ENCODE measurements around the gene NEGR1.
"Not testable (repeated sequence)": the region's sequence is repeated elsewhere in the genome, so short reads cannot be mapped to it uniquely, and the experiment has no call there.

Gene NEGR1

DNA sequence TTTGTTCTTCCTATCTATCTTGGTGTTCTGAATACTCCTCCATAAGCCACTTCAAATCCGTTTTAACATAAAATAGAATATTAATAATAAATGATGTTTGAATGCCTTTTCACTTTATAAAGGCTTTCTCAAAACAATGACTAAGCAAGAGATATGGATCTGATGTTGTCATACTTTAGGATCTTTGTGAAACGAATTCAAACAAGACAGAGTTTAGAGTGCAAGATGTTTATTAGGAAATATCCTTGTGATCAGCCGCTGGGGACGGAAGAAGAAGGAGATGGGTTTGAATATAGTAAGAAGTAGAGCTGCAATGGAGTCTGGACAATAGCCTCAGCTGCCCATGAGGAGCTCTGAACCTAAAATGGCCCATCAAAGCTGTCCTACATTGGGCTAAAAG lies 351.8 kb downstream of the NEGR1 start:
- H3K9me3 Mint-ChIP-seq (ENCODE audit: low read depth), result peaks cover 7% of the 10 kb centered on the region
- H3K27ac Mint-ChIP-seq, result no peak overlapping the region
- no peaks in the 10 kb centered on the region for H3K27me3 Mint-ChIP-seq
- no peaks in the 10 kb centered on the region for H3K4me1 Mint-ChIP-seq (ENCODE audit: low read depth)
- H3K36me3 Mint-ChIP-seq, result no peaks in the 10 kb centered on the region
- H3K4me3 Mint-ChIP-seq, result no peak overlapping the region

DNA sequence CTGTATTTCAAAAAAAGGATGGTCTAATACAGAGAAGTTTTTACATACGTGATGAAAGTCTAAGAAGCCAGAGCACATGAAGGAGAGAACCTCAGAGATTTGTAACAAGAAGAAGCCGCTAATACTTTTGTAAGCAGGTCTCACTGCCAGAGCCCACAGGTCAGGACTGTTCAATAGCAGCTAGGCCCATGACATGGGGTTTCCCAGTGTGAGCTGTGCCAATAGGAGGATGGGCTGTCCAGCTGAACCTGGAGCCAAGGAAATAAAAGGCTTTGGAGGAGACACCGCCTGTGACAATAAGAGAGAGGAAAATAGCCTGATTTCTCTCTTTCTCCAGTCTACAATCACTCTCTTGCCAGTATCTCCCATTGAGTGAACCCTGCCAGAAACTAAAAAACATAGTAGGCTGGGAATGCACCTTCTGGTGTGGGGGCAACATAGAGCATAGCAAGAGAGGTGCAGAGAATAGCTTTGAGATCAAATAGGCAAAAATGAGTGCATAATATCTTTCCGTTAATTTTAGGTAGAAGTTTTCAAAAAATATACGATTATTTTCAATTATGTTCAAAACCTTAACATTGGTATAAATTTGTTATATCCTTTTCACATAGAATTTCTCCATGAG lies 360.3 kb downstream of the NEGR1 start:
- no peaks in the 10 kb centered on the region for H3K36me3 Mint-ChIP-seq
- H3K27me3 Mint-ChIP-seq, result no peaks in the 10 kb centered on the region
- H3K27ac Mint-ChIP-seq, result no peak overlapping the region
- H3K9me3 Mint-ChIP-seq (ENCODE audit: low read depth), result peaks cover 4% of the 10 kb centered on the region
- H3K4me1 Mint-ChIP-seq (ENCODE audit: low read depth), result no peaks in the 10 kb centered on the region
- no peak overlapping the region for H3K4me3 Mint-ChIP-seq

DNA sequence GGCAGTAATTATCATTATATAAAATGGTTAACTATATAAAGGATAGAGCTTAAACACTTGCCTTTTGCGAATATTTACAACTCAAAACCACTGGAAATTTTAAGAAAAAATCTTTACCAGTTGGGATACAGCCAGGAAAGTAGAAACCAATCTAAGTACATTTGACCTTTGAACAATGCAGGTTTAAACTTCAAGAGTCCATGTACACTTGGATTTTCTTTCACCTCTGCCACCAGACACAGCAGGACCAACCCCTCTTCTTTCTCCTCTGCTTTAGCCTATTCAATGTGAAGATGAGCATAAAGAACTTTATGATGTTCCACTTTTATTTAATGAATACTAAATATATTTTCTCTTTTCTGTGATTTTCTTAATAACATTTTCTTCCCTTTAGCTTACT lies 361.1 kb downstream of the NEGR1 start:
- H3K36me3 Mint-ChIP-seq, result no peaks in the 10 kb centered on the region
- no peaks in the 10 kb centered on the region for H3K4me1 Mint-ChIP-seq (ENCODE audit: low read depth)
- H3K27ac Mint-ChIP-seq, result no peak overlapping the region
- no peak overlapping the region for H3K4me3 Mint-ChIP-seq
- H3K9me3 Mint-ChIP-seq (ENCODE audit: low read depth), result peaks cover under 1% of the 10 kb centered on the region
- H3K27me3 Mint-ChIP-seq, result no peaks in the 10 kb centered on the region

DNA sequence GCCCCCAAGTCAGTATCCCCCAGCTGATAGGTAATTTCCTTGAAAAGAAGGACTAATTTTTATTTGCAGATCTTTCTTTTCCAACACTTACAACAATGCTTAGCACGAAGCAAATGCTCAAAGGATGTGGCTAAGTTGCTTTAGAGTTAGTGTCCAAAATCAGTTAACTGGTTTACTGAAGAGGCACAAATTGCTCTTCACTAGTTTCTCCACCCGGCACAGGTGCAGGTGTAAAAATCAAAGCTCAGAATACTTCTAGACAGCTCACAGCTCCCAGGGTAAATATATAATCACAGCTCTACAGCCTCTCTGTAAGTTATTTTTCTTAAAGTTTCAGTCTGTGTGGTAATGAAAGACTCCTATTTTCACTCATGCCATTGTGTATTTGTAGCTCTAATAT lies 361.8 kb downstream of the NEGR1 start:
- no peaks in the 10 kb centered on the region for H3K27me3 Mint-ChIP-seq
- no peaks in the 10 kb centered on the region for H3K36me3 Mint-ChIP-seq
- no peaks in the 10 kb centered on the region for H3K9me3 Mint-ChIP-seq (ENCODE audit: low read depth)
- H3K4me3 Mint-ChIP-seq, result no peak overlapping the region
- no peak overlapping the region for H3K27ac Mint-ChIP-seq
- H3K4me1 Mint-ChIP-seq (ENCODE audit: low read depth), result no peaks in the 10 kb centered on the region

DNA sequence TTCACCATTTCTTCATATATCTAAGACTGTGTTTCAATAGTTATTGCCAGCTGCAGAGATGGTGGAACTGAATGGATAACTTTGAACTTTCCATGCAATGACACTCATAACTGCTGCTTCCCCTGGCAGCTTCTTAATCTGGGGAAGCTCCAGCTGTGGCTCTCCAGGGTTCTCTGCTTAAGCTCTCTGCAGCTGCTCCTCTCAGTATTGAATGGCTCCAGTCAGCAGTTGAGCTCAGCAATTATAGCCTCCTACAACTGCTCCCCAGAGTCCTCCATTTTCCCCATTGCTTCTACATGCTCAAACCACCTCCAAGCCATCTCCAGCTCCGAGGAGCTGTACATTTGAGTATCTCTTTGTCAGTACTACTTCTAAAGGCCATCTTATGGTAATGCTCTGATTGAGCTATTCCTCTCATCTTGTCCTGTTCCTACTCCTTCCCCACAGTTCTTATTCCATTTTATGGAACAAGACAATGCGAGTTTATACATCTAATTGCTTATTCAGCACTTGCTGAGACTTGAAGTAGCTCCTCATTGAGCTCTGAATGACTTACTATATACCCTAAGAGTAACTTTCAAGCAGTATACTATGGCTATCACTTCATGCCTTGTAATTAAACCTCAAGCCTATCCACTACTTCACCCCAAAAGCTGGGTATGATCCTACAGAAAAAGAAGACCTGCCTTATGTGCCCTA lies 362.4 kb downstream of the NEGR1 start:
- H3K27ac Mint-ChIP-seq, result no peak overlapping the region
- no peak overlapping the region for H3K4me3 Mint-ChIP-seq
- no peaks in the 10 kb centered on the region for H3K9me3 Mint-ChIP-seq (ENCODE audit: low read depth)
- H3K27me3 Mint-ChIP-seq, result no peaks in the 10 kb centered on the region
- no peaks in the 10 kb centered on the region for H3K36me3 Mint-ChIP-seq
- no peaks in the 10 kb centered on the region for H3K4me1 Mint-ChIP-seq (ENCODE audit: low read depth)

DNA sequence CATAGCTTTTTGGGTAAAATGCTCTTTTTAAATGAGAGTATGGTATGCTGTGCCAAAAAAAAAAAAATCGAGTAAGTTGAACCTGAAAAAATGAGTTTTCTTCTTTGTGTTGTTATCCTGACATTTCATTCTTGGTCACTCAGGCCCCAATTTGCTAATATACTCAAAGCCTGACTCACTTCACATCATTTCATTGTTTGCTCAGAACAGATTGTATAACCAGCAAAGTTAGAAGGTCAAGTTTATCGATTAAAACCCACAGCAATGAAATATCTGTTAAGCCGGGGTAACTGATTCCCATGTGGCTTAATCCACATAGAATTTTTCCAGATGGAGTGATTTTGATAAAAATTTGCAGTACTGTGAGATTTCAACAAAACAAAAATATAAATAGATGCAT lies 363.7 kb downstream of the NEGR1 start:
- H3K27me3 Mint-ChIP-seq, result no peaks in the 10 kb centered on the region
- no peak overlapping the region for H3K4me3 Mint-ChIP-seq
- no peaks in the 10 kb centered on the region for H3K9me3 Mint-ChIP-seq (ENCODE audit: low read depth)
- no peaks in the 10 kb centered on the region for H3K4me1 Mint-ChIP-seq (ENCODE audit: low read depth)
- H3K27ac Mint-ChIP-seq, result no peak overlapping the region
- no peaks in the 10 kb centered on the region for H3K36me3 Mint-ChIP-seq

DNA sequence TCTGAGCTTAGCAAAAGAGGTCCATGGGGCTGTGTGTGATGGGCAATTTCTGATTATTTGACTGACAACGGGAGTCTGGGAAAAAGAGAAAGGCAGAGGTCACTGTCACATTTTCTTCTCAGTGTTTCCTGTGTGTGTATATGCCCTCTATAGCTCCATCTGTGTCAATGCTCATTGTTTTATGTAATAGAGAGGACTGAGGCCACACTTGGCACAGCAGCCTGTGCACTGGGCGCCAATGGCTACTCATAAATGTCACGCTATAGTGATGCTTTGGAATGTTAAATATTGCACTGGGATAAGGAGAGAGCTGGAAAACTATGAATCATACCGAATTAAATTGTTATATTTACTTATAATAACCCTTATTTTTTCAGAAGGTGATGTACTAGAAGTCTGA lies 365.4 kb downstream of the NEGR1 start:
- Mint-ChIP-seq H3K27me3 (no peaks in the 10 kb centered on the region), H3K36me3 (no peaks in the 10 kb centered on the region), H3K4me1 (ENCODE audit: low read depth) (no peaks in the 10 kb centered on the region), H3K27ac (no peak overlapping the region), H3K9me3 (ENCODE audit: low read depth) (no peaks in the 10 kb centered on the region), H3K4me3 (no peak overlapping the region)

DNA sequence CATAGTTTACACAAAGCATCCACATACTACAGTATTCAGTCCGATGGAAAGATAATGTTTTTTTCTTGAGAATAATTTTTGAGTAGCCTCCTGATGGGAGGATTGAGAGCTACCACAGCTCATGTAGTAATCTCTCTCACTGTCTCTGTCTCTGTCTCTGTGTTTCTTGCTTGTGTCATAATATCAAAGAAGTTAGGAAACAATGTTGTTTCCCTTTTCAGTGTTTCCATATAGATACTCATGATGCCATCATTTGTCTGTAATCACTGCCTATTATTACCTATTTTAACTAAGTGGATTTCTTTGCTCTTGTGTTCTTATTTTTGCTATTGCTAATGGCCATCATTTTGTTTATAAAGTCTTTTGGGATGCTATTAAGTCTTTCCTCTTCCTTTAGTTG lies 367.7 kb downstream of the NEGR1 start:
- H3K27ac Mint-ChIP-seq, result no peak overlapping the region
- H3K36me3 Mint-ChIP-seq, result no peaks in the 10 kb centered on the region
- no peaks in the 10 kb centered on the region for H3K27me3 Mint-ChIP-seq
- no peaks in the 10 kb centered on the region for H3K9me3 Mint-ChIP-seq (ENCODE audit: low read depth)
- no peaks in the 10 kb centered on the region for H3K4me1 Mint-ChIP-seq (ENCODE audit: low read depth)
- no peak overlapping the region for H3K4me3 Mint-ChIP-seq

DNA sequence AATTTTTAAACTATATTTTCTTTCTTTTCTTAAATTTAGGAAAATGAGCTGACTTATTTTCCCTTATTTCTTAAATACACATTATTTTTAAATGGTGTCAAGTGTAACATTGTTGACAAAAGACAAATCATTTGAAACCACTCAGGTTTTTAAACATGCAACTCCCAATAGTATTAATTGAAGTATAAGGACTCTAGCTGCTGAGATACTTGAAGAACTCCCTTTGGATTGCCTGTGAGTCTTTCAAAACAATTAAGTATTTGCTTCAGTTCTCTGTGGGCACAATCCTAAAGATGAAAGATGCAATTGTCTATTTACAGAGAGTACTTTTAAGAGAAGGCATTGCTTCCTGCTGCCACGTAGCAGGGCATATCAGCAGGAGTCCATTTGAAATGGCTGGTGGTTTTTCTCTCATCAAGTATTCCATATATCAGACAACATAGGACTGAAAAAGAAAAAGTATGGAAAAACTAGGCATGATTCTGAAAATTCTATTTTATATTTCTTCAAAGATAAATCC lies 373.4 kb downstream of the NEGR1 start:
- Mint-ChIP-seq H3K36me3 (no peaks in the 10 kb centered on the region), H3K27ac (no peak overlapping the region), H3K27me3 (no peaks in the 10 kb centered on the region), H3K4me3 (no peak overlapping the region), H3K9me3 (ENCODE audit: low read depth) (no peaks in the 10 kb centered on the region), H3K4me1 (ENCODE audit: low read depth) (no peaks in the 10 kb centered on the region)

DNA sequence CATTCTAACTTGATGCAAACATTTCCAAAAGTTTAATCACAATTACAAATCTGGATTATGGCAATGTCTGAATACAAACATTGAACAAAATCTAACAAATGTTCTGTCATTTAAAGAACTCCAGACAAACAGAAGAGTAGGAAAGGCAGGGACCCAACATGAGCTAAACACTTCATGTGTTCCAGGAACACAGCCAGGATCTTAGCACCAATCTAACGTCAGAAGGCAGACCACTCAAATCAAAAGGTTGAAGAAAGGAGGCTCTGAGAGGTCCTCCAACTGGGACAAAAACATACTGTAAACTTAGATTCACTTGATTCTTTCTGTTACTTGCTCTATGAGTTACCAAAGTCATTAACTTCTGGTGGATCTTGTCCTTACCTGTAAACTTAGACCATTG lies 374.0 kb downstream of the NEGR1 start:
- Mint-ChIP-seq H3K27me3 (no peaks in the 10 kb centered on the region), H3K4me1 (ENCODE audit: low read depth) (no peaks in the 10 kb centered on the region), H3K27ac (no peak overlapping the region), H3K9me3 (ENCODE audit: low read depth) (no peaks in the 10 kb centered on the region), H3K4me3 (no peak overlapping the region), H3K36me3 (no peaks in the 10 kb centered on the region)

DNA sequence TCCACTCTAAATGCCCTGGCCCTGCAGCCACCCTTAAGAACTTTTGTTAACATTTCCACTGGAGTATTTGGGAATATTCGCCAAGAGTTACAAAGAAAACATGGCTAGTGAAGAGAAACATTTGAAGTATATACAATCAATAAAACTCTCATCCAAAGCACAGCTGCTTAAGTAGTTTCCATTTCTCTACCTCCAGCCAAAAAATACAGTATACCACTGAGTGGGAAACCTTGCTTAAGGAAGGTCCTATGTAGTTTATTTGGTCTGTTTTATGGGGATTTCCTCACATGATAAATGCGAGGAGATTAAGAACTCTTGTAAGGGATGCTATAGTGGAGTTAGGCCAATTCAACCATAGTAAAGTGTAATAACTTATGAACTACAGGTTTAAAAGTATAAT lies 382.5 kb downstream of the NEGR1 start:
- no peaks in the 10 kb centered on the region for H3K27me3 Mint-ChIP-seq
- no peak overlapping the region for H3K4me3 Mint-ChIP-seq
- no peaks in the 10 kb centered on the region for H3K36me3 Mint-ChIP-seq
- no peak overlapping the region for H3K27ac Mint-ChIP-seq
- no peaks in the 10 kb centered on the region for H3K4me1 Mint-ChIP-seq (ENCODE audit: low read depth)
- H3K9me3 Mint-ChIP-seq (ENCODE audit: low read depth), result no peaks in the 10 kb centered on the region

DNA sequence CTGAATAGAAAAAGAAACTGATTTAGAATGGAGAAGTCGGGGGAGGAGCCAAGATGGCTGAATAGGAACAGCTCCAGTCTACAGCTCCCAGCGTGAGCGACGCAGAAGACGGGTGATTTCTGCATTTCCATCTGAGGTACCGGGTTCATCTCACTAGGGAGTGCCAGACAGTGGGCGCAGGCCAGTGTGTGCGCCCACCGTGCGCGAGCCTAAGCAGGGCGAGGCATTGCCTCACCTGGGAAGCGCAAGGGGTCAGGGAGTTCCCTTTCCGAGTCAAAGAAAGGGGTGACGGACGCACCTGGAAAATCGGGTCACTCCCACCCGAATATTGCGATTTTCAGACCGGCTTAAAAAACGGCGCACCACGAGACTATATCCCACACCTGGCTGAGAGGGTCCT lies 394.2 kb downstream of the NEGR1 start:
- H3K27ac Mint-ChIP-seq; H3K9me3 Mint-ChIP-seq (ENCODE audit: low read depth); H3K4me3 Mint-ChIP-seq; H3K27me3 Mint-ChIP-seq; H3K36me3 Mint-ChIP-seq; H3K4me1 Mint-ChIP-seq (ENCODE audit: low read depth): not testable (repeated sequence)

DNA sequence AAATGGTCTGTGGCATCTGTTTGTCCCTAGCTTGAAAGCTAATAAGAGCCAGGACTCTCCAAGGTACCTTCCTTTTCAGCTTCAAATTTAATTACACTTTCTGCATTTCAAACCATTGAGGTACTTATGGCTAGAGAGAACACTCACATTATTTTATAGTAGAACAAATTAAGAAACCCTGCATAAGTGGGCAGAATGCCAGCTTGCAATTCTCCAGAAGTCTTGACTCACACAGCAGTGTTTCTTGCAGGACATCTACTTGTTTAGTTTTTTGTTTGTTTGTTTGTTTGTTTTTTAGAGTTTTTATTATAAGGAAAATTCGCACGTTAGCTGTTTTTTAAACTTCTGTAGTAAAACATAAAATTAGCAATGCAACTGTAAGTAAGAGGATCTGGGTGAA lies 397.2 kb downstream of the NEGR1 start:
- Mint-ChIP-seq H3K27me3 (no peaks in the 10 kb centered on the region), H3K36me3 (no peaks in the 10 kb centered on the region), H3K9me3 (ENCODE audit: low read depth) (no peaks in the 10 kb centered on the region), H3K4me3 (no peak overlapping the region), H3K27ac (no peak overlapping the region), H3K4me1 (ENCODE audit: low read depth) (no peaks in the 10 kb centered on the region)

DNA sequence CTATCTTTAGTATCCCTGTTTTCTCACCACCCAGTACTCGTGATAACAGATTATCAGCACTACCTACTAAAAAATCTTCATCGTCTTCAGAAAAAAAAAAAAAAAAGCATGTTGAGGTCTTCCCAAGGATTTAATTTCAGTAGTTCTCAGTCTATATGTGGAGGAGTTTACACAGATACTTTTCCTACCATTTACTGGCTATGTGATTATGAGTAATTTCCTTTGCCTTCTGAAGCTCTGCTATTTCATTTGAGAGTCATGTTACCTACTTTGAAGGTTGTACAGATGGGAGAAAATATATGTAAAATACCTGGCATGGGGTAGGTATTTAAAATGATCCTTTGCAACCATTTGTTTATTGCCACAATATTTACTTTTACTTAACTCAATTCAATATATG lies 399.7 kb downstream of the NEGR1 start:
- no peaks in the 10 kb centered on the region for H3K9me3 Mint-ChIP-seq (ENCODE audit: low read depth)
- H3K27me3 Mint-ChIP-seq, result no peaks in the 10 kb centered on the region
- no peaks in the 10 kb centered on the region for H3K4me1 Mint-ChIP-seq (ENCODE audit: low read depth)
- no peak overlapping the region for H3K27ac Mint-ChIP-seq
- H3K4me3 Mint-ChIP-seq, result no peak overlapping the region
- H3K36me3 Mint-ChIP-seq, result no peaks in the 10 kb centered on the region

DNA sequence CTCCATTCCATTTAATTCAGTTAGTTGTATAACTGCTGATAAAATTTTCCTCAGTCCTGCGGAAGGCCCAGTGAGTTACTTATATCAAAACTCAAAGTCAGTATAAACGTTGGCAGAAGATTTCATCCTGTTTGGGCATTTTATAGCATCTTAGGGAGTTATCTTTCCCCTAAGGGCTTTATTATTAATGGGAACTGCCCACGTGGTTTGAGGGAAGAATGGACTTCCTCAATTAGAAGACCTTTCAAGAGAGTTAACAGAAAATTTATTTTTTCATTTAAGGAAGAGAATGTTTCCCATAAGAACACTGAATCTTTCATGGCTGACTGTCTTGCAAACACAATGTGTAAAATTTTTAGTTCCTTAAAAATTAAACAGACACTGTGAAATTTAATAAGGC lies 400.1 kb downstream of the NEGR1 start:
- Mint-ChIP-seq H3K36me3 (no peaks in the 10 kb centered on the region), H3K9me3 (ENCODE audit: low read depth) (no peaks in the 10 kb centered on the region), H3K27me3 (no peaks in the 10 kb centered on the region), H3K4me3 (no peak overlapping the region), H3K27ac (no peak overlapping the region), H3K4me1 (ENCODE audit: low read depth) (no peaks in the 10 kb centered on the region)

DNA sequence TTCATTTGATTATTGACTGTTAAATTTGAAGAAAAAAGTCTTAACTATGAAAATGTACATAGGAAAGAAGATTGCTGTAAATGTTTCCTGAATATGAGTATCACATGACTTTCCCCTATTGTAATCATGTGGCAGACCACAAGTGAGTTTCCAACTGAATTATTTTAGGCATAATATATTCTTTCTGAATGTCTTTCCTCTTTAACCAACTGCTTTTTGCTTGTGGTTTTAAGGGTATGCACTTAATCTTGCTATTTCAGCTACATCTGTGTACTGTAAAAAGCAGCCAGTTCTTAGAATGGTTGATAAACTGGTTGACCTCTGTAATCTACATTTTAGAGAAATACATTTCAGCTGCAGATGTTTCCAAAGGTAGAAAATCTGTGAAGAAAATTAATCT lies 400.7 kb downstream of the NEGR1 start:
- Mint-ChIP-seq H3K27ac (no peak overlapping the region), H3K36me3 (no peaks in the 10 kb centered on the region), H3K4me1 (ENCODE audit: low read depth) (no peaks in the 10 kb centered on the region), H3K4me3 (no peak overlapping the region), H3K27me3 (no peaks in the 10 kb centered on the region), H3K9me3 (ENCODE audit: low read depth) (no peaks in the 10 kb centered on the region)

Measured in activated naive CD8-positive, alpha-beta T cell (primary cell).